Peyer's patch (tissue), 4 donors: Measurements from ENCODE around the gene TMEM239.
A peak's percentile ranks its signal among the peaks of the same experiment; 100 is the strongest.

Experiments used
- POLR2A ChIP-seq, 2 donors: fragments of 450-650 bp; IDR thresholded peaks; one replicate each; pipeline ENCODE4 v1.5.1; 2017; ENCODE audit warnings: antibody characterized with exemption in 2 of 2, mild to moderate bottlenecking in 2 of 2, moderate library complexity in 2 of 2
- TF ChIP-seq, protein P1 (sequence below), 6 experiments: fragments of 450-650 bp in 4 of 6; fragments of 200-600 bp in 2 of 6; sonication (generic) in 1 of 6; IDR thresholded peaks; one replicate each; pipeline ENCODE4 v1.5.1; 2017 to 2019; ENCODE audit warnings: antibody characterized with exemption in 6 of 6, mild to moderate bottlenecking in 3 of 6, moderate library complexity in 1 of 6

DNA sequence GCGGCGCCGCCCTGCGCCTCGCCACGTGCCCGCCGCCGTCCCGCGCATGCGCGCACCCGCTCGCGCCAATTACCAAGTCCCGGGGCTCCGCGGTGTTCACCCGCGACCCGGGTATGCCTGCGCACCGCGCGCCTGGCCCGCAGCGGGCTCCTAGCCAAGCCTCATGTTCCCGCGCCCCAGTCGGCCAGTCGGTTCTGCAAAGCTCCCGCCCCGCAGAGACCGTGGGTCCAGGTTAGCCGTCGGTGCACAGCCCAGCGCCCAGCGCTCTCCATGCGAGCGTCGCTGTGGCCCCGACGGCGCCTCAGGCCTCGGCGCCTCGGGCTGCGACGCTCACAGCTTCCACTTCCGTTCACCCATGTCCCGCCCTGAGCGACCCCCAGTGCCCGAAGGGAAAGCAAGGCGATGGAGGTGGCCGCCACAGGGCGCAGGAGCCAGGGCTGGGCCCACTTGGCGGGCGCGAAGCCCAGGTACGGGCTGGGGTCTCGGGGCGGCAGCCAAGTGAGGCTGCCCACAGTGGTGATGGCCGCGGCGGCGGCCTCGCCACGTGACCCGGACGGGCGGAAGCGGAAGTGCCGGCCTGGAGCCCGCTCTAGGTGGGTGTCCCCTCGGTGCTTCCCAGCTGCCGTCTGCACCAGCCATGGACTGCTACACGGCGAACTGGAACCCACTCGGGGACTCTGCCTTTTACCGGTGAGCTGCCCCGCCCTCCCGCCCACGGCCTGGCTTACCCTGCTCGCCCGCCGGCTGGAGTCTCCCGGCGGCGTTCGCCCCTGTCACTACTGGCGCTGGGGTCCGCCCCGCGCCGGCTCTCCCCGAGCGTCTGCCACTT, 24.2 kb downstream of the TMEM239 start, which contains the start of the genes PCED1A and VPS16:
- TF ChIP-seq, protein P1, sequence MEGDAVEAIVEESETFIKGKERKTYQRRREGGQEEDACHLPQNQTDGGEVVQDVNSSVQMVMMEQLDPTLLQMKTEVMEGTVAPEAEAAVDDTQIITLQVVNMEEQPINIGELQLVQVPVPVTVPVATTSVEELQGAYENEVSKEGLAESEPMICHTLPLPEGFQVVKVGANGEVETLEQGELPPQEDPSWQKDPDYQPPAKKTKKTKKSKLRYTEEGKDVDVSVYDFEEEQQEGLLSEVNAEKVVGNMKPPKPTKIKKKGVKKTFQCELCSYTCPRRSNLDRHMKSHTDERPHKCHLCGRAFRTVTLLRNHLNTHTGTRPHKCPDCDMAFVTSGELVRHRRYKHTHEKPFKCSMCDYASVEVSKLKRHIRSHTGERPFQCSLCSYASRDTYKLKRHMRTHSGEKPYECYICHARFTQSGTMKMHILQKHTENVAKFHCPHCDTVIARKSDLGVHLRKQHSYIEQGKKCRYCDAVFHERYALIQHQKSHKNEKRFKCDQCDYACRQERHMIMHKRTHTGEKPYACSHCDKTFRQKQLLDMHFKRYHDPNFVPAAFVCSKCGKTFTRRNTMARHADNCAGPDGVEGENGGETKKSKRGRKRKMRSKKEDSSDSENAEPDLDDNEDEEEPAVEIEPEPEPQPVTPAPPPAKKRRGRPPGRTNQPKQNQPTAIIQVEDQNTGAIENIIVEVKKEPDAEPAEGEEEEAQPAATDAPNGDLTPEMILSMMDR (IDR thresholded peaks at IDR 0.05): peak in 1 of 6 experiments; percentile 8
- TF ChIP-seq POLR2A (IDR thresholded peaks at IDR 0.05): peak; percentile 51 to 61
